Ectodermal cell (in vitro differentiated cells): Measurements from ENCODE around the gene SFSWAP.
"Not testable (repeated sequence)": the region's sequence is repeated elsewhere in the genome, so short reads cannot be mapped to it uniquely, and the experiment has no call there.

Source experiments
- H3K27ac ChIP-seq: 2 replicates; pipeline ENCODE4 v1.7.0; 2013; ENCODE audit warnings: mild to moderate bottlenecking, low read depth, low read length; ENCODE audit not compliant: insufficient read depth, poor library complexity, severe bottlenecking
- H3K27me3 ChIP-seq: 2 replicates; pipeline ENCODE4 v1.7.0; 2013; ENCODE audit warnings: mild to moderate bottlenecking, low read length; ENCODE audit not compliant: insufficient read depth, control insufficient read depth, poor library complexity, severe bottlenecking
- H3K36me3 ChIP-seq: one replicate; pipeline ENCODE4 v1.7.0; 2013; ENCODE audit warnings: low read length; ENCODE audit not compliant: control insufficient read depth, insufficient read depth
- H3K4me1 ChIP-seq: one replicate; pipeline ENCODE4 v1.7.0; 2013; ENCODE audit warnings: low read length; ENCODE audit not compliant: control insufficient read depth, insufficient read depth
- H3K4me3 ChIP-seq: 2 replicates; pipeline ENCODE4 v1.7.0; 2013; ENCODE audit warnings: low read depth, low read length, control low read depth; ENCODE audit not compliant: insufficient read depth
- H3K9me3 ChIP-seq: 2 replicates; pipeline ENCODE4 v1.7.0; 2013; ENCODE audit warnings: mild to moderate bottlenecking, low read length, moderate library complexity; ENCODE audit not compliant: control insufficient read depth
- WGBS, 2 experiments: methylation state at CpG; one replicate each; pipeline ENCODE4 v1.1.7; 2013; ENCODE audit warnings: missing lambda C conversion rate in 2 of 2; 5-methylcytosine and 5-hydroxymethylcytosine counted together

Gene SFSWAP

DNA sequence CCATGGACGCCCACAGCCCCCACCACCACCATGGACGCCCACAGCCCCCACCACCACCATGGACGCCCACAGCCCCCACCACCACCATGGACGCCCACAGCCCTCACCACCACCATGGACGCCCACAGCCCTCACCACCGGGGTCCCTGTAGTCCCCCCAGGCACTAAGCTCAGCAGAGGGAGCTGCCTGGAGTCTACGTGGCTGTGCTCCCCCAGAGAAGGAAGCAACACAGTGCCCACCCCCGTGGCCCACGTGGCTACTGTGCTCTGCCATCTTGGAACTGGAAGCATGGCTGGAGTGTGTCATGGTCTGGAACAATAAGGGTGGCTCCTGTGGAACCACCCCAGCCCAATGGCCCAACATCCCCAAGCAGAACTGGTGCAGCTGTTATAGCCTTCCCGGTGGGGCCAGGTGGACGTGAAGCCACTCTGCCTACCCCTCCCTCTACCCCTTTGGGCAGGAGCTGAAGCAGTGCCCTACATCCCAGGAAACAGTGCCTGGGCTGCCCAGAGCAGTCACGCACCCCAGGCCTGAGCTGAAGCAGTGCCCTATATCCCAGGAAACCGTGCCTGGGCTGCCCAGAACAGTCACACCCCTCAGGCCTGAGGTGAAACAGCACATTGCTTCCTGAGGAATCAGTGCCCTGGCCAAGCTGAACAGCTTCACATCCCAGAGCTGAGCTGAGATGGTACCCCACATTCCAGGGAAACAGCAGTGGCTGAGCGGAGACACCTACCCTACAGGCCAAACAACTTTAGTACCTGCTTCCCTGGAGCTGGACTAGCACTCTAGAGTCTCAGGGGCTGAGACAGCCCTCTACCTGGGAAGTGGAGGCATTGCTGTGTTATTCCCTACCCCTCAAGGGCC is 9.0 kb upstream of the SFSWAP start:
- Histone ChIP-seq H3K4me1 (no peaks in the 10 kb centered on the region), H3K36me3 (no peaks in the 10 kb centered on the region), H3K4me3 (no peak overlapping the region), H3K27ac (no peak overlapping the region), H3K27me3 (no peaks in the 10 kb centered on the region), H3K9me3 (no peaks in the 10 kb centered on the region)
- 86 to 88% methylated on average over 10 to 11 of the region's 14 CpGs for WGBS, 2 experiments

DNA sequence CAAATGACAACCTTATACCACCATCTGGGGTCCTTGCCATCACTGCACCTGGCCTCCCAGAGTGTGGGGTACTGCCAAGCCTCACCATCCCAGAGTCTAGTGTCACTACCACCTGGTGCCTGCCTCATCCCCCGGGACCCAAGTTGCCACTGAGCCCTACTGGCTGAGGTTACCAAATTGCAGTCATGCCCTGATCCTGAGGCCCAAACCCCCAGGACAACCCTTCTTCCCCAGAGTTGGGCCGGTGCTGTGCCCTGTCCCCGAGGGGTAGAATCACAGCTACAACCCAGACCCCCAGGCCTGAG is 8.4 kb upstream of the SFSWAP start:
- no peaks in the 10 kb centered on the region for H3K4me1 ChIP-seq
- no peak overlapping the region for H3K27ac ChIP-seq
- H3K27me3 ChIP-seq: no peaks in the 10 kb centered on the region
- no peaks in the 10 kb centered on the region for H3K9me3 ChIP-seq
- 86 to 87% methylated on average over 3 of the region's 3 CpGs for WGBS, 2 experiments
- H3K36me3 ChIP-seq: no peaks in the 10 kb centered on the region
- no peak overlapping the region for H3K4me3 ChIP-seq

- H3K27ac ChIP-seq: no peak overlapping the region
- H3K4me1 ChIP-seq: no peaks in the 10 kb centered on the region
- H3K27me3 ChIP-seq: no peaks in the 10 kb centered on the region
- no peaks in the 10 kb centered on the region for H3K36me3 ChIP-seq
- H3K9me3 ChIP-seq: no peaks in the 10 kb centered on the region
- no peak overlapping the region for H3K4me3 ChIP-seq
Measured at GRCh38 chr12:131703161-131703560, 7.7 kb upstream of the SFSWAP start.

GRCh38 chr12:131704509-131704908 is 6.4 kb upstream of the SFSWAP start:
- WGBS, 2 experiments: 92 to 98% methylated on average over 2 of the region's 2 CpGs
- no peak overlapping the region for H3K27ac ChIP-seq
- no peak overlapping the region for H3K4me3 ChIP-seq
- no peaks in the 10 kb centered on the region for H3K27me3 ChIP-seq
- no peaks in the 10 kb centered on the region for H3K36me3 ChIP-seq
- no peaks in the 10 kb centered on the region for H3K4me1 ChIP-seq
- H3K9me3 ChIP-seq: no peaks in the 10 kb centered on the region

- H3K9me3 ChIP-seq, H3K27ac ChIP-seq, H3K36me3 ChIP-seq, H3K4me3 ChIP-seq, H3K27me3 ChIP-seq, H3K4me1 ChIP-seq: not testable (repeated sequence)
- WGBS, 2 experiments: 76 to 94% methylated on average over 2 to 4 of the region's 4 CpGs
Measured at GRCh38 chr12:131706709-131707108, 4.2 kb upstream of the SFSWAP start.

- no peaks in the 10 kb centered on the region for H3K27me3 ChIP-seq
- H3K27ac ChIP-seq: no peak overlapping the region
- no peaks in the 10 kb centered on the region for H3K9me3 ChIP-seq
- H3K4me3 ChIP-seq: no peak overlapping the region
- no peaks in the 10 kb centered on the region for H3K36me3 ChIP-seq
- 89 to 95% methylated on average over 3 of the region's 3 CpGs for WGBS, 2 experiments
- peaks cover 5% of the 10 kb centered on the region for H3K4me1 ChIP-seq
Measured at GRCh38 chr12:131709226-131709625, 1.7 kb upstream of the SFSWAP start.

- Histone ChIP-seq H3K4me3 (peak overlapping the region; percentile 98), H3K9me3 (no peaks in the 10 kb centered on the region), H3K36me3 (peaks cover 20% of the 10 kb centered on the region), H3K4me1 (peaks cover 5% of the 10 kb centered on the region), H3K27ac (no peak overlapping the region), H3K27me3 (no peaks in the 10 kb centered on the region)
- WGBS, 2 experiments: 1% methylated on average over 37 of the region's 37 CpGs
Measured at GRCh38 chr12:131711551-131712205, 788 bp downstream of the SFSWAP start.

- Histone ChIP-seq H3K27ac (no peak overlapping the region), H3K4me3 (no peak overlapping the region), H3K9me3 (no peaks in the 10 kb centered on the region), H3K27me3 (no peaks in the 10 kb centered on the region), H3K4me1 (peaks cover 5% of the 10 kb centered on the region), H3K36me3 (peaks cover 26% of the 10 kb centered on the region)
- WGBS, 2 experiments: 87 to 89% methylated on average over 8 of the region's 8 CpGs
Measured at GRCh38 chr12:131713349-131713748, 2.5 kb downstream of the SFSWAP start.

- H3K4me3 ChIP-seq: no peak overlapping the region
- H3K36me3 ChIP-seq: peaks cover 40% of the 10 kb centered on the region
- WGBS, 2 experiments: 95 to 96% methylated on average over 14 of the region's 14 CpGs
- H3K9me3 ChIP-seq: no peaks in the 10 kb centered on the region
- peaks cover 5% of the 10 kb centered on the region for H3K4me1 ChIP-seq
- no peaks in the 10 kb centered on the region for H3K27me3 ChIP-seq
- no peak overlapping the region for H3K27ac ChIP-seq
Measured at GRCh38 chr12:131714759-131715158, 3.9 kb downstream of the SFSWAP start.

GRCh38 chr12:131716282-131716681 is 5.4 kb downstream of the SFSWAP start:
- WGBS, 2 experiments: 92 to 96% methylated on average over 3 of the region's 3 CpGs
- H3K4me3 ChIP-seq: no peak overlapping the region
- H3K9me3 ChIP-seq: no peaks in the 10 kb centered on the region
- H3K4me1 ChIP-seq: no peaks in the 10 kb centered on the region
- no peak overlapping the region for H3K27ac ChIP-seq
- H3K36me3 ChIP-seq: peaks cover 51% of the 10 kb centered on the region
- H3K27me3 ChIP-seq: no peaks in the 10 kb centered on the region
